Hepatocyte (in vitro differentiated cells): Measurements from ENCODE around the gene MCAM. TPM values are rescaled to one million over a fixed set of nuclear protein-coding genes. Genes with fewer than 3 reads are reported as not detected.

Experiments
- DNase-seq: peaks from one replicate; pipeline ENCODE4 v3.0.0-alpha.2; 2016; ENCODE audit warnings: low spot score
- H2AFZ ChIP-seq: fragments of 200-600 bp; sonication (generic); 2 replicates; pipeline ENCODE4 v1.6.0; 2016; ENCODE audit warnings: antibody characterized with exemption, mild to moderate bottlenecking
- H3K27ac ChIP-seq: fragments of 200-600 bp; sonication (generic); 2 replicates; pipeline ENCODE4 v1.5.1; 2016; ENCODE audit warnings: mild to moderate bottlenecking
- H3K27me3 ChIP-seq: fragments of 200-600 bp; sonication (generic); 2 replicates; pipeline ENCODE4 v1.6.1; 2016
- H3K36me3 ChIP-seq: fragments of 200-600 bp; sonication (generic); replicated peaks from 2 replicates; pipeline ENCODE4 v1.5.1; 2016; ENCODE audit warnings: low read depth; ENCODE audit not compliant: insufficient read depth
- H3K4me1 ChIP-seq: fragments of 200-600 bp; sonication (generic); 2 replicates; pipeline ENCODE4 v1.5.1; 2016; ENCODE audit warnings: mild to moderate bottlenecking, moderate library complexity; ENCODE audit not compliant: insufficient read depth
- H3K4me2 ChIP-seq: fragments of 200-600 bp; sonication (generic); 2 replicates; pipeline ENCODE4 v1.6.0; 2016
- H3K4me3 ChIP-seq: fragments of 200-600 bp; sonication (generic); 2 replicates; pipeline ENCODE4 v1.5.1; 2016; ENCODE audit warnings: mild to moderate bottlenecking
- H3K79me2 ChIP-seq: fragments of 200-600 bp; sonication (generic); 2 replicates; pipeline ENCODE4 v1.6.0; 2017; ENCODE audit warnings: mild to moderate bottlenecking
- H3K9me2 ChIP-seq: fragments of 200-600 bp; sonication (generic); replicated peaks from 2 replicates; pipeline ENCODE4 v1.6.0; 2017; ENCODE audit warnings: mild to moderate bottlenecking; ENCODE audit not compliant: insufficient read depth
- H3K9me3 ChIP-seq: fragments of 200-600 bp; sonication (generic); 2 replicates; pipeline ENCODE4 v1.5.1; 2016; ENCODE audit warnings: low read depth, mild to moderate bottlenecking
- H4K20me1 ChIP-seq: fragments of 200-600 bp; sonication (generic); 2 replicates; pipeline ENCODE4 v1.6.0; 2016; ENCODE audit warnings: mild to moderate bottlenecking; ENCODE audit not compliant: insufficient read depth, poor library complexity, severe bottlenecking
- EZH2 ChIP-seq: fragments of 200-600 bp; sonication (generic); IDR thresholded peaks from 2 replicates; pipeline ENCODE4 v1.6.1; 2016; ENCODE audit warnings: antibody characterized with exemption, mild to moderate bottlenecking, borderline replicate concordance
- EZH2phosphoT487 ChIP-seq: fragments of 200-600 bp; sonication (generic); IDR thresholded peaks from one replicate; pipeline ENCODE4 v1.6.1; 2018; ENCODE audit warnings: antibody characterized with exemption, mild to moderate bottlenecking, low read depth, moderate library complexity; ENCODE audit not compliant: unreplicated experiment, severe bottlenecking
- WGBS: methylation state at CpG from one replicate; pipeline ENCODE4 v1.1.6; 2016; ENCODE audit warnings: low lambda C conversion rate; ENCODE audit errors: missing lambda C conversion rate; 5-methylcytosine and 5-hydroxymethylcytosine counted together
- polyA plus RNA-seq: library from polyadenylated mRNA; unstranded; fragments of >200 nt; fragmentation: Nextera tagmentation; extraction: Ambion mirVana; gene quantifications from 2 replicates; pipeline ENCODE4 v1.2.1, GENCODE V29; 2016
- total RNA-seq: library from RNA; depleted of rRNA; stranded (reverse); fragments of >200 nt; gene quantifications from 2 replicates; pipeline ENCODE4 v1.2.3, GENCODE V29; 2014
- TF ChIP-seq, protein P1 (sequence below): fragments of 200-600 bp; sonication (generic); IDR thresholded peaks from 2 replicates; pipeline ENCODE4 v1.5.1; 2016; ENCODE audit warnings: antibody characterized with exemption, mild to moderate bottlenecking; ENCODE audit not compliant: poor library complexity

MCAM gene
- total and polyA plus RNA-seq, 2 experiments from 2014 or later = 6.1 to 35.4 TPM

DNA sequence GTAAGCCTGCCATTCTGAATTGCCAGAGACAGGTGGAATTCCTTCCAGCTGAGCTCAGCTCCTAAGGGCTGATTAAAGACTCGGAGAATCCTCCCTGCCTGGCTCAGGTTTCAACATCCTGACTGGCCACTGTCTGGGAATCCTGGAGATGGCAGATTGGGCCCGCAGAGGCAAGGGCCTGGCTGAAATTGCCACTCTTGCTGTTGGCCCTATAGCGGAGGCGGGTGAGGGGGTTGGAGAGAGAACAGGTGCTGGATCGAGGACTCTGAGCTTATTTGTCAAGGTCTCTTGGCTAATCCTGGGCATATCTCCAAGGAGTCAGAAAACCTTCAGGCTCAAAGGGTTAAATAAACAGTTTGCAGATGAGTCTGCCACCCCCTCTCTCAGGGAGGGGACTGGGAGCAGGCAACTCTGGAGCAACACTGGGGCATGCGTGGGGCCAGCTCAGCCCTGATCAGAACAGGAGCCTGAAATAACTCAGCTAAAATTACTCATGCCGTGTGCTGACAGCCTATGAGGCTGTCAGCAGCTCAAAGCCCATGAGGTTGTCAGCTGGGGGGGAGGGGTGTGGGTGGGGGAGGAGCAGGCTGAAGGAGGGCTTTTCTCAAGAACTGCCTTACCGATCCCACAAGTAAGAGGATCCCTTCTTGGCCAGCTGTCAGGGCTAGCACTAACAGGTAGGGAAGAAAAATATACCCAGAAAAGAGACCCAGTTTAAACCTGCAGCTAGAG, 44.3 kb upstream of the MCAM start:
- Histone ChIP-seq H3K9me3 (no peaks in the 10 kb centered on the region), H3K4me3 (no peak overlapping the region), H3K4me1 (peaks cover 36% of the 10 kb centered on the region), H4K20me1 (no peaks in the 10 kb centered on the region), H3K79me2 (no peaks in the 10 kb centered on the region), H3K9me2 (no peaks in the 10 kb centered on the region), H3K36me3 (no peaks in the 10 kb centered on the region), H3K27ac (peak overlapping the region; percentile 81), H3K27me3 (no peaks in the 10 kb centered on the region), H2AFZ (no peak overlapping the region), H3K4me2 (peak overlapping the region; percentile 88)
- TF ChIP-seq EZH2phosphoT487 = no peak
- no peak for TF ChIP-seq EZH2
- TF ChIP-seq, protein P1, sequence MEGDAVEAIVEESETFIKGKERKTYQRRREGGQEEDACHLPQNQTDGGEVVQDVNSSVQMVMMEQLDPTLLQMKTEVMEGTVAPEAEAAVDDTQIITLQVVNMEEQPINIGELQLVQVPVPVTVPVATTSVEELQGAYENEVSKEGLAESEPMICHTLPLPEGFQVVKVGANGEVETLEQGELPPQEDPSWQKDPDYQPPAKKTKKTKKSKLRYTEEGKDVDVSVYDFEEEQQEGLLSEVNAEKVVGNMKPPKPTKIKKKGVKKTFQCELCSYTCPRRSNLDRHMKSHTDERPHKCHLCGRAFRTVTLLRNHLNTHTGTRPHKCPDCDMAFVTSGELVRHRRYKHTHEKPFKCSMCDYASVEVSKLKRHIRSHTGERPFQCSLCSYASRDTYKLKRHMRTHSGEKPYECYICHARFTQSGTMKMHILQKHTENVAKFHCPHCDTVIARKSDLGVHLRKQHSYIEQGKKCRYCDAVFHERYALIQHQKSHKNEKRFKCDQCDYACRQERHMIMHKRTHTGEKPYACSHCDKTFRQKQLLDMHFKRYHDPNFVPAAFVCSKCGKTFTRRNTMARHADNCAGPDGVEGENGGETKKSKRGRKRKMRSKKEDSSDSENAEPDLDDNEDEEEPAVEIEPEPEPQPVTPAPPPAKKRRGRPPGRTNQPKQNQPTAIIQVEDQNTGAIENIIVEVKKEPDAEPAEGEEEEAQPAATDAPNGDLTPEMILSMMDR = no peak
- whole genome bisulfite sequencing = 7% methylated on average over 8 of the region's 8 CpGs
- peak; percentile 87 for DNase-seq

DNA sequence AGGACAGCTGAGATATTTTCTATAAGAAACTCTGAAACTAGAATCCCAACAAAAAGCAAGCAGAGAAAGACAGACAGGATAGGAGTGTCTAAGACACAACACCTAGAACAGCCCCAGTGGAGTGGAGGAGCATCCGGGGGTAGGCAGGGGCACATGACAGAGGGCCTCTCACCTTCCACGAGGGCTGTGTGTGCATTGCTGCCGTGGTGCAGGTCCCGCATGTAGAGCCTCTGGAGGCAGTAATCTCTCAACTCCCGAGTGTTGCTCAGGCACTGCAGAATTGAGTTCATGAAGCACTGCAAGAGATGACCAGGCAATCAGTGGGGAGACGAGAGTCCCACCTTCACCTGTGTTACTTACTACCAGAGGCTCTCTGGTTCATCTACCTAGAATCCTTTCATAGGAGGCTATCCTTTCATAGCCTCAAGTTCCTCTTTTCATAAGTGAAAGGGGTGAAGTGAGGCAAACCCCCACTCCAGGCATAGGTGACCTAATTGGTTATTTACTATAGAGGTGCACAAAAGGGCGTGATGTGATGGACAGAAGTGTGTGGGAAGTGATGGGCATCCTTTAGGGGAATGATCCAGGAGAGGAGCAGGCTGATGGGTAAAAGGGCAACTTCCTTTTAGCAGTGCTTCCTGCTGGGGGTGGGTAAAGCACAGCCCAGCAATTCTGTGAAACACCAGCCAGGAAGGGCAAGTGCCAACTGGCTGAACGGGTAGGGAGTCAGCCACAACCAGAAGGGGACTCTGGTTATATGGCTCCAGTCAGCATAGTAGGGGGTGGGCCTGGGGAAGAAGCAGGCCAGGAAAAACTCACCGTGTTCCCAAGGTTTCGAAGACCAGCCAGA, 42.7 kb upstream of the MCAM start:
- no peak overlapping the region for H3K27ac ChIP-seq
- H3K9me3 ChIP-seq = no peaks in the 10 kb centered on the region
- H3K27me3 ChIP-seq = no peaks in the 10 kb centered on the region
- no peak overlapping the region for H2AFZ ChIP-seq
- H3K9me2 ChIP-seq = no peaks in the 10 kb centered on the region
- TF ChIP-seq, protein P1 = no peak
- no peak for TF ChIP-seq EZH2
- no peak for TF ChIP-seq EZH2phosphoT487
- no peak for DNase-seq
- no peak overlapping the region for H3K4me2 ChIP-seq
- H4K20me1 ChIP-seq = no peaks in the 10 kb centered on the region
- 87% methylated on average over 10 of the region's 10 CpGs for WGBS
- H3K4me3 ChIP-seq = no peak overlapping the region
- no peaks in the 10 kb centered on the region for H3K36me3 ChIP-seq
- H3K4me1 ChIP-seq = peaks cover 26% of the 10 kb centered on the region
- no peaks in the 10 kb centered on the region for H3K79me2 ChIP-seq

DNA sequence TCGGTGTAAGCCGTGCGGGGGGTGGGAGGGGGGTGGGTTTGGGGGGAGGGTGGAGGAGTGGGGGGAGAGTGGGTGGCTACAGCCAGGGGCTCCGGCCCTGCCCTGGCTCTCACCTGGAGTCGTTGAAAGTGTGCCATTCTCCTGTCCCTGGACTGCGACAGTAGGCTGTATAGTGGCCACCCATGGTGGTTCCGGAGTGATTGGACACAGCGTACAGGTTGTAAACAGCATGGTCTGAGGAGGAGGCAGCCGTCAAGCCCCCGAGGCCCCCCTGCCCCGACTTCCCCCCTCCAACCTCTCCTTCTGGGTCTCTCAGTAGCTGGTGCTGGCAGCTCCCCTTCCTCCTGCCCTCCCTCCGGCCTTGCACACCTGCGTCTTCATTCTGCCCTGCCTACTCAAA, 40.1 kb upstream of the MCAM start:
- no peaks in the 10 kb centered on the region for H3K9me2 ChIP-seq
- TF ChIP-seq, protein P1 = no peak
- TF ChIP-seq EZH2 (no peak), EZH2phosphoT487 (no peak)
- no peaks in the 10 kb centered on the region for H3K36me3 ChIP-seq
- no peak overlapping the region for H3K4me3 ChIP-seq
- no peak overlapping the region for H3K27ac ChIP-seq
- H3K4me2 ChIP-seq = peak overlapping the region; percentile 95
- DNase-seq = no peak
- peaks cover 19% of the 10 kb centered on the region for H3K4me1 ChIP-seq
- H4K20me1 ChIP-seq = no peaks in the 10 kb centered on the region
- H3K9me3 ChIP-seq = no peaks in the 10 kb centered on the region
- 40% methylated on average over 7 of the region's 13 CpGs for WGBS
- H3K79me2 ChIP-seq = no peaks in the 10 kb centered on the region
- H3K27me3 ChIP-seq = no peaks in the 10 kb centered on the region
- H2AFZ ChIP-seq = peak overlapping the region; percentile 83
